ENCODE results near the gene PSME3.
"Not testable (repeated sequence)": the region's sequence is repeated elsewhere in the genome, so short reads cannot be mapped to it uniquely, and the experiment has no call there.

PSME3 gene

DNA sequence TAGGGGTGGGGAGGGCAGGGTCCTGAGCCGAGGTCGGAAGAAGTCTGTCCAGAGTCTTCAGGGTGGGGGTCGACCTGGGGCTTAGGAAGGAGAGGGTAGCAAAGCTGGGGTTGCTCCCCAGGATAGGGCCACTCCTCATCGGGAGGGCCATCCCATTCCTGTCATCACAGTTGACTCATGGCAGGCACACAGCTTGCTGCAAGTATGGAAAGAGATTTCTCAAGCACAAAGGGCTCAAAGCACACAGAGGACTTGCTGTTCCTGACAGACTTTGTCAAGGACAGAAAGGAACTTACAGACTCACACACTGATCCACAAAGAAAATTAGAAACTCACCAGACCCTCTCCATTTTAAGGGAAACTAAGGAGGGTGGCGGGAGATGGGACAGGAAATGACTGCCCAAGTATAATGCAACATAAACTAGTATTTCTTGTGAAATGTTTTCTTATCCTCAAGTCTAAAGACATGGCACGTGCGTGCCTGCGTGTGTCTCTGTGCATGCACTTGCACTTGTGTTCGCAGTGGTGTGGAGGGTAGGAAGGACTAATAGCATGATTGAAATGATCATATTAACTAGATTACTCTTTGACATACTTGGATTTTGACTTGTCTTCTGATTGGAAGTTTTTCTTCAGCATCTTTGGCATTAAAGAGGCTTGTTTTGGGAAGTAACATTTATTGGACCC, 13.5 kb downstream of the PSME3 start:
- no peak for DNase-seq
- in situ Hi-C loops (cut with HindIII; ENCODE audit: low pct_ligation_motif_present, low pct_unique_long_range_greater_than_20kb, low sequenced_read_pairs), result no loop called here

DNA sequence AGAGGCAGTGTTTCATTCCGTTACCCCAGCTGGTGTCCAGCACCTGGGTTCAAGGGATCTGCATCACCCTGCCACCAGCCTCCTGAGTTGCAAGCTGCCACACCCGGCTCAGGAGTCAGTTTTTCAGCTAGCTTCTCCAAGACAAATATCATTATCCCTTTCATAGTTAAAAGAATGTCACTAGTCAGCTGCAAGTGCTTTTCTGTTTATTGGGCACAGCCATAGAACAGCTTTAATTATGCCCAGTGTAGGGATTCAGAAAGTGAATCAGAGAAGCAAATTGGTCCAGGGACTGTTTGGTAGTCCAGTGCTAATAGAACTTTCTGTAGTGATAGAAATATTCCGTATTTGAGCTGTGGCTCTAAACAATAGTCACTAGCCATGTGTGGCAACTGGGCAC, 14.9 kb downstream of the PSME3 start:
- in situ Hi-C loops (cut with HindIII; ENCODE audit: low pct_ligation_motif_present, low pct_unique_long_range_greater_than_20kb, low sequenced_read_pairs), result no loop called here
- DNase-seq, result no peak

DNA sequence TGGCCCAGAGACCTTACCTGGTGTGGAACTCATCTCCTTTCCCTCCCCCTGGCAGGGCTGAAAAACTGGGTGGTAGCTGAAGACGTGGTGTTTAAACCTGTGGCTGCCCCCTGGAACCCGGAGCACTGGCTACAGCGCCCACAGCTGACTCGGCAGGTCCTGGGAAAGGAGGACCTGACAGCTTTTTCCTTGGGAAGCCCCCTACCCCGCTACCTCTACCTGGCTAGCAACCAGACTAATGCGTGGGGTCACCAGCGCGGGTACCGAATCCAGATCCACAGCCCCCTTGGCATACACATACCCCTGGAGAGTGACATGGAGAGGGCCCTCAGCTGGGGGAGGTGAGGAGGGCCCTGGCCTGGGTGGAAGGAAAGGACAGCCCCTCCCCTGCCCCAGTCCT, 15.8 kb downstream of the PSME3 start:
- in situ Hi-C loops (cut with HindIII; ENCODE audit: low pct_ligation_motif_present, low pct_unique_long_range_greater_than_20kb, low sequenced_read_pairs), result no loop called here
- DNase-seq, result no peak

DNA sequence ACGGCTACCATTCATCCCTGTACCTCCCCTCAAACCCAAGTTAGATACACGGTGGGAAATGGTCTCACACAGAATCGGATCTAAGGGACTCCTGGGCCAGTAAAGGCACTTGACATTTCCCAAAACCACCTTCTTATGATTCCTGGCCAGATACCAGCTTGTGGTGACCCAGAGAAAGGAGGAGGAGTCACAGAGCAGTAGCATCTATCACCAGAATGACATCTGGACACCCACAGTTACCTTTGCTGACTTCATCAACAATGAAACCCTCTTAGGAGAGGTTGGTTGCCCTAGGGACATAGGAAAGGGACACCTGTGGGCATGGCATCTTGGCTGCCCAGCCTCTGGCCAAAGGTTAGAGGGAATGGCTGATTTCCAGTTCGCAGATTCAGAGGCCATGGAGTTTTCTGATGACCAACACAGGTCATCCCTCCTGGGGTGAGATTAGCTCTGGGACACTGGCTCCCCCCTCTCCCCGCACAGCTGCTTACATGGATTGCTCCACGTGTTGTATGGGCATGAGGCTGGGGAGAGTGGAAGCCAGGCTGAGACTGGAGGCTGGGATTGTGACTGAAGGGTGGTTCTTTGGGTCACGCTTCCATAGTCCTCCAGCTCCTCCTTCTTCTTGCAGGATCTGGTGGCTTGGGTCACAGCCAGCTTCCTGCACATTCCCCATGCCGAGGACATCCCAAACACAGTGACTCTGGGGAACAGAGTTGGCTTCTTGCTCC, 16.4 kb downstream of the PSME3 start:
- peak; percentile 10 for DNase-seq
- in situ Hi-C loops (cut with HindIII; ENCODE audit: low pct_ligation_motif_present, low pct_unique_long_range_greater_than_20kb, low sequenced_read_pairs), result no loop called here

DNA sequence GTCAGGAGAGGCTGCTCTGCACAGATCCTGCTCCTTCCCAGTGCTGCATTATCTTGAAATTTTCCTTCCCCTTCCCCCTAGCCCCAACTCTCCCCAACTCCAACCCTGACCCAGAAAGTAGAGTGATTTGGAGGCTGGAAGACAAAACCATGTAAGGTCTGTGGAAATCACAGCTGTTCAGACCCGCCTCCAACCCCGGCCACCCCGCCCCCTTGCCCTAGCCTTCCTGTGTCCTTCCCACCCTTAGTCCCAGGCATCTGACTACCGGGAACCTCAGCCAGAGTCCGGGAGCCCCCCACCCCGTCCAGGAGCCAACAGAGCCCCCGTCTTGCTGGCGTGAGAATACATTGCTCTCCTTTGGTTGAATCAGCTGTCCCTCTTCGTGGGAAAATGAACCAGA, 17.8 kb downstream of the PSME3 start, which contains the start of gene AOC3:
TSS of gene AOC3 (plus strand) at position 246 of the 400 bp plus-strand sequence. CDS start at position 391, 145 bp downstream.
- DNase-seq, result no peak
- in situ Hi-C loops (cut with HindIII; ENCODE audit: low pct_ligation_motif_present, low pct_unique_long_range_greater_than_20kb, low sequenced_read_pairs), result no loop called here

DNA sequence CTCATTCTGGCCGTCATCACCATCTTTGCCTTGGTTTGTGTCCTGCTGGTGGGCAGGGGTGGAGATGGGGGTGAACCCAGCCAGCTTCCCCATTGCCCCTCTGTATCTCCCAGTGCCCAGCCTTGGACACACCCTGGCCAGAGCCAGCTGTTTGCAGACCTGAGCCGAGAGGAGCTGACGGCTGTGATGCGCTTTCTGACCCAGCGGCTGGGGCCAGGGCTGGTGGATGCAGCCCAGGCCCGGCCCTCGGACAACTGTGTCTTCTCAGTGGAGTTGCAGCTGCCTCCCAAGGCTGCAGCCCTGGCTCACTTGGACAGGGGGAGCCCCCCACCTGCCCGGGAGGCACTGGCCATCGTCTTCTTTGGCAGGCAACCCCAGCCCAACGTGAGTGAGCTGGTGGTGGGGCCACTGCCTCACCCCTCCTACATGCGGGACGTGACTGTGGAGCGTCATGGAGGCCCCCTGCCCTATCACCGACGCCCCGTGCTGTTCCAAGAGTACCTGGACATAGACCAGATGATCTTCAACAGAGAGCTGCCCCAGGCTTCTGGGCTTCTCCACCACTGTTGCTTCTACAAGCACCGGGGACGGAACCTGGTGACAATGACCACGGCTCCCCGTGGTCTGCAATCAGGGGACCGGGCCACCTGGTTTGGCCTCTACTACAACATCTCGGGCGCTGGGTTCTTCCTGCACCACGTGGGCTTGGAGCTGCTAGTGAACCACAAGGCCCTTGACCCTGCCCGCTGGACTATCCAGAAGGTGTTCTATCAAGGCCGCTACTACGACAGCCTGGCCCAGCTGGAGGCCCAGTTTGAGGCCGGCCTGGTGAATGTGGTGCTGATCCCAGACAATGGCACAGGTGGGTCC, 18.4 kb downstream of the PSME3 start:
- DNase-seq; in situ Hi-C loops (cut with HindIII; ENCODE audit: low pct_ligation_motif_present, low pct_unique_long_range_greater_than_20kb, low sequenced_read_pairs): not testable (repeated sequence)

DNA sequence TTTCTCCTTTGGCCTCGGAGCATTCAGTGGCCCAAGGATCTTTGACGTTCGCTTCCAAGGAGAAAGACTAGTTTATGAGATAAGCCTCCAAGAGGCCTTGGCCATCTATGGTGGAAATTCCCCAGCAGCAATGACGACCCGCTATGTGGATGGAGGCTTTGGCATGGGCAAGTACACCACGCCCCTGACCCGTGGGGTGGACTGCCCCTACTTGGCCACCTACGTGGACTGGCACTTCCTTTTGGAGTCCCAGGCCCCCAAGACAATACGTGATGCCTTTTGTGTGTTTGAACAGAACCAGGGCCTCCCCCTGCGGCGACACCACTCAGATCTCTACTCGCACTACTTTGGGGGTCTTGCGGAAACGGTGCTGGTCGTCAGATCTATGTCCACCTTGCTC, 19.2 kb downstream of the PSME3 start:
- in situ Hi-C loops (cut with HindIII; ENCODE audit: low pct_ligation_motif_present, low pct_unique_long_range_greater_than_20kb, low sequenced_read_pairs), result no loop called here

DNA sequence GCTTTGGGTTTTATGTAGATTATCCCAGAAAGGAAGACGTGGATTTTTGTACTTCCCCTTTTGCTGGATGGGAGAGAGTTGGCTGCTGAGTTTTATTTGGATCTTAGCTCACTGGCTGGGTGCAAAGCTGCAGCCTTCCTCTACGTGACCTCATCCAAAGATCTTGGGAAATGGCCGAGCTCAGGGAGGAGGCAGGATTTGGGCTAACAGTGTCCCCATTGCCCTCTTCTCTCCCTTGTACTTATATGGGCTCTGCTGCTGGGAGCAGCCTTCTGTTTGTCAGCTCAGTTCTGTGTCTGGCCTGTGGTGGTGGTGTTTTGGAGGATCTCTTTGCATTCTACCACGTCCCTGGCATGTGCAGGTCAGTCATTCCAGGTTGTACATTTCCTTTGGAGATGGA, 19.8 kb downstream of the PSME3 start:
- in situ Hi-C loops (cut with HindIII; ENCODE audit: low pct_ligation_motif_present, low pct_unique_long_range_greater_than_20kb, low sequenced_read_pairs), result no loop called here
- no peak for DNase-seq

More for the DNA sequence above, 19.2 kb downstream of the PSME3 start:
- no peak for DNase-seq

DNA sequence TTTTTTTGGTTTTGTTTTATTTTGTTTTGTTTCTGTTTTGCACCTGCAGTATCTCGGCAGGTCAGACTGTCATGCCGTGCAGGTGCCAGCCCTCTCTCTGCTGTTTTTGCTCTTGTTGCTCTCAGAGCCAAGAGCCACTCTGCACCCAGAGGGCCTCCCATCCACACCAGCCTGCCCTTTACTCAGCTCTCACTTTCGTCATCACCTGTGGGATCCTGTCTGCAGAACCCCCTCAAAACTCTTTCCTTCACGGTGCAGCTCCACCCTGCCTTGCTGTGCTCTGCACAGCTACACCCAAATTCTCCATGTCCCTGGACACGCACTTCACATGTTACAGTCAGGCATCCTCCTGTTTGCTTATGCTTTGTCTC, 20.4 kb downstream of the PSME3 start:
- in situ Hi-C loops (cut with HindIII; ENCODE audit: low pct_ligation_motif_present, low pct_unique_long_range_greater_than_20kb, low sequenced_read_pairs), result no loop called here
- no peak for DNase-seq

DNA sequence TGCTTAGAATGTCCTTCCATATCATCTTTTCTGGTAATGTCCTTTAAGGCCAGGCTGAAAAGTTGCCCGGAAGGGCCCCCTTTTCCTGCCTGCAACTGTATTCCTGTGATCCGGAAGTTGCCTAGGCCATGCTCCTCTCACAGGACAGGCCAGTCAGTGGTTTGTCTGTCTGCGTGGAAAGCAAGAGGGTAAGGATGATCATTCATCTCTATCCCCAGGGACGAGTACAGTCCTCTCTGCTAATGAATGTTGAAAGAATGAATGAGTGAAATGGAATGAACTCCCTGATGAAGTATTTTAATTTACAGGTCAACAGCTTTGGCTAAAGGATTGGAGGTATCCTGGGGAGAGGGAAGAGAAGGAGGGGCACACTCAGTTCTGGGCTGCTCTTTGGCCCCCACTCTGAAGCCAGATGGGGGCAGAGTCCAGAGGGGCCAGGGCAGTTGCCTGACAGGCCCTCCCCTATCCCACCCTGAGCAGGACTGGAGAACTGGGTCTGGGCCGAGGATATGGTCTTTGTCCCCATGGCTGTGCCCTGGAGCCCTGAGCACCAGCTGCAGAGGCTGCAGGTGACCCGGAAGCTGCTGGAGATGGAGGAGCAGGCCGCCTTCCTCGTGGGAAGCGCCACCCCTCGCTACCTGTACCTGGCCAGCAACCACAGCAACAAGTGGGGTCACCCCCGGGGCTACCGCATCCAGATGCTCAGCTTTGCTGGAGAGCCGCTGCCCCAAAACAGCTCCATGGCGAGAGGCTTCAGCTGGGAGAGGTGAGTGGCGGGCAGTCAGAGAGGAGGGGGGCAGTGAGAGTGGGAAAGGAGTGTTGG, 21.0 kb downstream of the PSME3 start:
- in situ Hi-C loops (cut with HindIII; ENCODE audit: low pct_ligation_motif_present, low pct_unique_long_range_greater_than_20kb, low sequenced_read_pairs), result no loop called here
- no peak for DNase-seq

DNA sequence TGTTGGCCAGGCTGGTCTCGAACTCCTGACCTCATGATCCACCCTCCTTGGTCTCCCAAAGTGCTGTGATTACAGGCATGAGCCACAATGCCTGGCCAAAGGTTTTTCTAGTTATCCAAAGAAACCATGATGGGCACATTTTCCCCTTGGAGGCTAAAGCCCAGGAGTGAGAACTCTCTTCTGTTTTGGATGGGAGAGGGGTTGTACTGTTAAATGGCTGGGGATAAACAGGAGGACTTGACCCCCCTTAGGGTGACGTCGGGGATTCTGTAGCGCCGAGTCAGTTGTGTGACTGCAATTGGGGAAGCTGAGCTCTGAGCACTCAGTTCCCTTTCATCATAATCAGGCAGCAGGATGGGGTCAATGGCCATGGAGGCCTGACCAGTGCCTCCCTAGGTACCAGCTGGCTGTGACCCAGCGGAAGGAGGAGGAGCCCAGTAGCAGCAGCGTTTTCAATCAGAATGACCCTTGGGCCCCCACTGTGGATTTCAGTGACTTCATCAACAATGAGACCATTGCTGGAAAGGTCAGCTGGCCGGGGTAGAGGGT, 21.9 kb downstream of the PSME3 start:
- in situ Hi-C loops (cut with HindIII; ENCODE audit: low pct_ligation_motif_present, low pct_unique_long_range_greater_than_20kb, low sequenced_read_pairs), result no loop called here
- no peak for DNase-seq

DNA sequence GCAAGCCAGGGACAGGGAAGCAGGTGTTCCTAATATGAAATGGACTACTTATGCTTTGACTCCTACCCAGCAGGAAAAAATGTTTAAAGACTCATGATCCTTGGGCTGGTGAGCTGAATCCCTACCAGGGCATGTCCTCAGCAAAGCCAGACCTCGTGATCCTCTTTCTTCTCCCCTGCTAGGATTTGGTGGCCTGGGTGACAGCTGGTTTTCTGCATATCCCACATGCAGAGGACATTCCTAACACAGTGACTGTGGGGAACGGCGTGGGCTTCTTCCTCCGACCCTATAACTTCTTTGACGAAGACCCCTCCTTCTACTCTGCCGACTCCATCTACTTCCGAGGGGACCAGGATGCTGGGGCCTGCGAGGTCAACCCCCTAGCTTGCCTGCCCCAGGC, 22.9 kb downstream of the PSME3 start:
- DNase-seq; in situ Hi-C loops (cut with HindIII; ENCODE audit: low pct_ligation_motif_present, low pct_unique_long_range_greater_than_20kb, low sequenced_read_pairs): not testable (repeated sequence)

DNA sequence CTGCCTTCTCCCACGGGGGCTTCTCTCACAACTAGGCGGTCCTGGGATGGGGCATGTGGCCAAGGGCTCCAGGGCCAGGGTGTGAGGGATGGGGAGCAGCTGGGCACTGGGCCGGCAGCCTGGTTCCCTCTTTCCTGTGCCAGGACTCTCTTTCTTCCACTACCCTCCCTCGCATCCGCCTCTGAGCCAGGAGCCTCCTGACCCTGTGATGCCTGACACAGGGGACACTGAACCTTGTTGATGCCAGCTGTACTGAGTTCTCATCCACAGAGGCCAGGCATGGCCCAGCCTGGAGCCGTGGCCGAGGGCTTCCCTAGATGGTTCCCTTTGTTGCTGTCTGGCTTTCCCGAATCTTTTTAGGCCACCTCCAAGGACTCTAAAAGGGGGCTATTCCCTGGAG, 23.3 kb downstream of the PSME3 start:
- DNase-seq; in situ Hi-C loops (cut with HindIII; ENCODE audit: low pct_ligation_motif_present, low pct_unique_long_range_greater_than_20kb, low sequenced_read_pairs): not testable (repeated sequence)

DNA sequence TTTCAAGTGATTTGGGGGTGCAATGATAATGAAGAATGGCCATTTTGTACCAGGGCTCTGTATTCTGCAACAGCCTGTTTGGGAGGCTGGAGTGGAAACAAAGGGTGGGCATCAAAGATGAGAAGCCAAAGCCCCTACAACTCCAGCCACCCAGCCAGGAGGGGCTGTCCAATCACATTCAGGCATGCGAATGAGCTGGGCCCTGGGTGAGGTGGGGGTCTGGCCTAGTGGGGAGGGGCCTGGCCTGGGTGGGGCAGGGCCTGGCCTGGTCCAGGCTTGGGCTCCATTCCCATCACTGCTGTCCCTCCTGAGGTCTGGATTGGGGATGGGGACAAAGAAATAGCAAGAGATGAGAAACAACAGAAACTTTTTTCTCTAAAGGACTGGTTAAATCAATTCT, 24.2 kb downstream of the PSME3 start:
- no peak for DNase-seq
- in situ Hi-C loops (cut with HindIII; ENCODE audit: low pct_ligation_motif_present, low pct_unique_long_range_greater_than_20kb, low sequenced_read_pairs), result no loop called here

DNA sequence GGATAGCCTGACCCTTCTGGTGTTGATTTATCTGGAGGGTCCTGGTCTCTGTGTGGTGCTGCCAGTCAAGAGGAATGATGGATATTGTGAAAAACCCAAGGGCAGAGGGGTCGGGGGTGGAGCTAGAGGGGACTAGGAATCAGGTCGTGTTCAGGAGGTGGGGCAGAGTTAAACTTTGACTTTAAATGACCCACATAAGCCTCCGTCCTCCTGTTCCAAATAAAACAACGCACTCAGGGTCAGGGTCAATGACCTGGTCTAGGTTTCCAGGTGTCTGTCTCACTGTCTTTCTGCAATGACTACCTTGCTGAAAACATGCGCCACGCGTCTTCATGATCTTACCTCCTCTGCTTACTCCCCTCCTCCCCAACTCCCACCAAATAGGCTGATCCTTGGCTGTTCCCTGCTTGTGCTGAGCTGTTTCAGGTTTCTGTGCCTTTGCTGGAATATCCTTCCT, 32.5 kb downstream of the PSME3 start:
- in situ Hi-C loops (cut with HindIII; ENCODE audit: low pct_ligation_motif_present, low pct_unique_long_range_greater_than_20kb, low sequenced_read_pairs), result no loop called here
- DNase-seq, result no peak

DNA sequence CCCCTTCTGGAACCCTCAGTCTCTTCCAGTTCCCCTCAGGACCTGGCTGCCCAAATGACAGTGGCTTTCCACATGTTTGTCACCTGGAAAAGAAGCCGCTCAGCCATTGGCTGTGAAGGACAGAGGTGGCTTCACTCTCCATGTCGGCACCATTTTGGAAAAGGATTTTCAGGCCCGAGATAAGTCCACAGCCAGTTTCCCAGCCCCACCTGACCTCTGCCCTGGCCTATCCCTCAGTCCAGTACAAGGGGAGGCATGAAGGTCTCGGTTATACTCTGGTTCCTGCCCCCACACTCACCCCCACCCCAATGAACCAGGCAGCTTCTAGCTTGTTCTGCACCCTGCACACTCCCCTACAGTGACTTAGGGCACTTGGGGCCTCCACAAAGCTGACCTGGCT, 33.0 kb downstream of the PSME3 start:
- in situ Hi-C loops (cut with HindIII; ENCODE audit: low pct_ligation_motif_present, low pct_unique_long_range_greater_than_20kb, low sequenced_read_pairs), result no loop called here
- no peak for DNase-seq

DNA sequence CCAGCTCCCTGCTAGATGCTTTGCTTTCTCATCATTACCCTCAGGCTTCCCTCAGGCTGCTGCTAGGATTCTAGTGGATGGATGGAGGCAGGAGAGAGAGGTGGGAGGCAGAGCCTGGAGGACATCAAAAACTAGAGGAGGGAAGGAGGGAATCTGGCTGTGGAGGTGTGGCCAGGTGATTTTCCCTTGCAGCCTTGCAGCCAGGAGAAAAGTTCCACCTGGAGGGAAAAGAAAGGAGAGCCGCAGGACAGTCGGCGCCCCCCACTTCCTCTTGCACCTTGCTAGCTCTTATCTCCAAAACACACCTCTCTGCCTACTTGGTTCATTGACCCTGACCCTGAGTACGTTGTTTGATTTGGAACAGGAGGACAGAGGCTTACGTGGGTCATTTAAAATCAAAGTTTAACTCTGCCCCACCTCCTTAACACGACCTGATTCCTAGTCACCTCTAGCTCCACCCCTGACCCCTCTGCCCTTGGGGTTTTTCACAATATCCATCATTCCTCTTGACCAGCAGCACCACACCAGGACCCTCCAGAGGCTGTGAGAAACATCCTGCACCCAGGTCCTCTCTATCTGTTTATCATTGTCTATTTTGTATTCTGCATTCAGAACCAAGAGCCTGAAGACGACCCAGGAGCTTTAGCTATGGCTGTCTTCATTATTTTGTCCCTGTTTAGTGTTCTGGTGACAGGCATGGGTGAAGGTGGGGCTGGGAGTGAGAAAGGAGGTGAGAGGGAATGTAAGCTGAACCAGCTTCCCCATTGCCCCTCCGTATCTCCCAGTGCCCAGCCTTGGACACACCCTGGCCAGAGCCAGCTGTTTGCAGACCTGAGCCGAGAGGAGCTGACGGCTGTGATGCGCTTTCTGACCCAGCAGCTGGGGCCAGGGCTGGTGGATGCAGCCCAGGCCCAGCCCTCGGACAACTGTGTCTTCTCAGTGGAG, 33.7 kb downstream of the PSME3 start:
- in situ Hi-C loops (cut with HindIII; ENCODE audit: low pct_ligation_motif_present, low pct_unique_long_range_greater_than_20kb, low sequenced_read_pairs), result no loop called here
- no peak for DNase-seq
